GM21825 (cell line): Measurements from ENCODE around the gene PDGFRB.
"Not testable (repeated sequence)": the region's sequence is repeated elsewhere in the genome, so short reads cannot be mapped to it uniquely, and the experiment has no call there.

Experiments used
- ATAC-seq: cut with Tn5 transposase; IDR thresholded peaks from one replicate; pipeline ENCODE4 v1.9.1; 2021; ENCODE audit warnings: mild to moderate bottlenecking, moderate library complexity; ENCODE audit not compliant: unreplicated experiment

The PDGFRB gene

DNA sequence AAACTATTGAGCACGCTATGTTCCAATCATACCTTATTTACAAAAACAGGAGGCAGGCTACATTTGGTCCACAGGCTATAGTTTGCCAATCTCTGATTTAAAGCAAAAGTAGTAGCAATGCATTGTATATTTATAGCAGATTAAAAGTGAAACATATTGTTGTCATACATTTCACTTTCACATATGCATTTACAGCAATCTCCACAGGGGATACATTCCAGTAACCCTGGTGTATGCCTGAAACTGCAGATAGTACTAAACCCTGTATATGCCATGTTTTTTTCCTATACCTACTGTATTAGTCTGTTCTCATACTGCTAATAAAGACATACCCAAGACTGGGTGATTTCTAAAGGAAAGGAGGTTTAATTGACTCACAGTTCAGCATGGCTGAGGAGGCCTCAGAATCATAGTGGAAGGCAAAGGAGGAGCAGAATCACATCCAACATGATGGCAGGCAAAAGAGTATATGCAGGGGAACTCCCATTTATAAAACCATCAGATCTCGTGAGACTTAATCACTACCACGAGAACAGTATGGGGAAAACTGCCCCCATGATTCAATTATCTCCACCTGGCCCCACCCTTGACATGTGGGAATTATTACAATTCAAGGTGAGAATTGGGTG is 63.4 kb downstream of the PDGFRB start:
- peak; percentile 83 for ATAC-seq

DNA sequence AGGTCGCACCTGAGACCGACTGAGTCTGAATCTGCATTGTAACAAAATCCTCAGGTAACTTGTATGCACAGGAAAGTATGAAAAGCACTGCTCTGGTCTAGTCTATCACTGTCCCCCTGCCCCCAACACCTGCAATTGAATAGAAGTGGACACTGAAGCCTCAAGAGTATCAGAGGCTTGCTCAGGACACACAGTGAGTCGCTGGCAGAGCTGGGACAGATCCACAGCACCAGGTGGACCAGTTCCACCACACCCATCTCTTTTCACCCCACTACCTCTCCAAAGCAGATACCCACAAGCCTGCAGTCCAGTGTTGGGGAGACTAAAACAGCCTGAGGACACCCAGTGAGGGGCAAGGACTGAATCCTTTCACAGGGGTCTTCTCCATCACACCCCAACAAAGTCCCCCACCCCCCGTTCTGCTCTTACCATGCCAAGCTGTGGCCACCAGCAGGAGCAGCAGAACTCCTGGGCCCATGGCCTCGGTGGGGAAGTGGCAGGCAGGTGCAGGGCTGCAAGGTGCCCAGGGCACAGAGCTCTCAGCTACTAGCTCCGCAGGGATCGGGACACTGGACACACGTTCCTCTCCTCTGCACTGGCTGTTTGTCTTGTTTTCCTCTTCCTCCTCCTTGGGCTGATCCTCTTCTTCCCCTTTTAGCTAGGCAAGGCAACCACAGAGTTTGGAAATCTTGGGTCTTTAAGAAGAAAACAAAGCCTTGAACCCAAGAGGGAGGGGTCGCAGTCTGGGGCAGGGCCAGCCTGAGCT is 69.5 kb downstream of the PDGFRB start, which contains the start of gene CSF1R:
TSS of gene CSF1R (minus strand) at position 605 of the 766 bp plus-strand sequence. CDS start at position 478, 127 bp downstream.
- ATAC-seq, result no peak

DNA sequence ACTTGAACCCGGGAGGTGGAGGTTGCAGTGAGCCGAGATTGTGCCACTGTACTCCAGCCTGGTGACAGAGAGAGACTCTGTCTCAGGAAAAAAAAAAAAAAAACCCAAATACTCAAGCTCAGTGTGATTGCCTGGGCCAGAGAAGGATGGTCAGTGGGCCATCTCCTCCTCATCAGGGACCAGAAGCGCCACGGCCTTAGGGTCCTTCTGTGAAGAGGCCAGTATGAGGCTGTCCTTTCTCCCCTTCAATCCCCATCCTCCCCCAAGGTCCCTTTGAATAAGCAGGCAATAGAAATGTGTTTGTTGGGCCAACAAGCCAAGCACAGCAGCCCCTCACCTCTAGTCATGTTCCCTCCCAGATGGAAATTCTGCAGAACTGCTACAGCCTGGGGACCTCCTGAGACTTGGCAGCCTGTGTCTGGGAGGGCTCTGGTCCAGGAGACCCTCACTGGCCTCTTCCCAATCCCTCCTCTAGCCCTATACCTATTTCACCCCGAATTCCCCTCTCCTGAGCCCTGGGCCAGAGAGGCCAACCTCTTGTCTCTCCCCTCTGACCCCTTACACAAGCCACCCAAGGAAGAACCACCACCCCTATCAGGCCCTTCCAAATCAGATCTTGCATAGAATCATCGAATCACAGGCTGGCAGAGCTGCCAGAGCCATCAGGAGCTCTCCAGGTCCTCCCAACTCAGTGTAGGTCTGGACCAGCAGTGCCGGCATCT is 70.3 kb downstream of the PDGFRB start:
- no peak for ATAC-seq

DNA sequence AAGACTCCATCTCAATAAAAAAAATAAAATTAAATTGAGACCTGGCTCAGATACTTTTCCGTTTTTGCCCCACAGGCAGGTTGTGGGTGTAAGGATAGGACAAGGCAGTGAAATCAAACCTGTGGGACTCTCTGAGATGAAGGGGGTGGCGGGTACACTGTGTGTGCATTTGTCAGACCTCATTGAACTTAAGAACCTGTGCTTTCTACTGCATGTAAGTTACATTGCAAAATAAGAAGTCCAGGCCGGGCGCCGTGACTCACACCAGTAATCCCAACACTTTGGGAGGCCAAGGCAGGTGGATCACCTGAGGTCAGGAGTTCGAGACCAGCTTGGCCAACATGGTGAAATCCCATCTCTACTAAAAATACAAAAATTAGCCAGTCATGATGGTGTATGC is 70.9 kb downstream of the PDGFRB start:
- ATAC-seq, result not testable (repeated sequence)

DNA sequence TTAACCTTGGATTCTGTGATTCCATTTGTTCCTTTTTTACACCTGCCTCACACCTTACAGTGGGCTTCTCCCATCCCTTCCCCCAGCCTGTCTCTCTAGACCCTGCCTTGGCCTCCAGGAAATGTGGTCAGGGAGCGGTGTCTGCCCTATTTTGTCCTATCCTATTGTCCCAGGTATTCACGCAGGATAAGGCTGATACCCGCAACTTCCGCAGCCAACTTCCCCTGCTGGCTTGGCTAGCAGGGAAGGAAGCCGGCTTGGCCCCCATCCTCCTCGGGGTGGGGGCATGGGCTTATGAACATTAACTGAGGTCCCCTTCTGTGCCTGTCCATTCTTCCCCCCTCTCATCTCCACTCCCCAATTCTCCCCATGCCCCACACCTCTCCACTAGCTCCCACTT is 72.8 kb downstream of the PDGFRB start:
- no peak for ATAC-seq

DNA sequence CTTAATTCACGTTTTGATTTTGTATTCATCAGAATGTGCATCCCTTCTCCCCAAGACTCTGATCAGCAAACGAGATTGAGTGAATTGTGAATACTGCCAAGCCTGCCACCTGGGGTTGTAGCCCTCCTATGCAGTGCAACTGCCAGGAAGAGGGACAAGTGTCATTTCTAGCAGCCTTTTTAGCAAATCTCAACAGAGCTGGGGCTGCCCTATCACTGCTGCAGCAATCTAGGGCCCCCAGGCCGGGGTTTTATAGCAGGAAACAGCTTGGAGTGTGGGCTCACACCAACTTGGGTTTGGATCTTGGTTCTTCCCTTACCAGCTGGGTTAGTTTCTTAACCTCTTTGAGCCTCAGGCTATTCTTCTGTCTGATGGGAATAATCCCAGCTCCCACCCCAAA is 73.3 kb downstream of the PDGFRB start:
- ATAC-seq, result no peak

DNA sequence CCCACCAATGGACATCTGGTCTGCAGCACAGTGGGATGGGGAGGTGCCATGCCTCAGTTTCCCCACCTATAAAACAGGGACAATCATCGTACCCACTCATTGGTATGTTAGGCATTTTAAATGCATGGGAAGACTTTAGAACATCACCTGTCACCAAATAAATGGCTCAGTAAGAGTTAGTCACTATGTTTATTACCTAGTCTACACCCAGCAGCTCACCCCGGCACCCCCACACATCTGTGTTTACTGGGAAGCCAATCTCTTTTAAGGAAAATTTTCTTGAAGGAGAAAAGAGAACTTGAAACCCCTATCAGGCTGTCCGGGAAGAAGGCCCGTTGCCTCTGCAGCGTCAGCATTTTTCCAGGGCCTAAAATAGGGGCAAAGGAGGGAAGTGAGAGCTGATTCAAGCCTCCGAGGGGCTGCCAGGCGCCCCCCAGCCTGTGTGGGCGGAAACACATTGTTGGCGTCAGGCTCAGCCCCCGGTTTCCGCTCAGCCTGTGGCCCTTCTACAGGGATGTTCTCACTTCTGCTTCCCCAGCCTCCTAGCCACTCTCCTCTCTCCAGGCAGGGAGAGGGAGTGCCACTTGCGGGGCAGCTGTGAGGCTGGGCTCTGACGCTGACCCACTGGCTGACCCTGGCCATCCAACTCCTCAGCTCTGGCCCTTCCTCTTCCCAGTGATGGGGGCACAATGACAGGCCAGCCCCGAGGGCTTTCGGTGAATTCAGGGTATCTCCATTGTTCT is 73.9 kb downstream of the PDGFRB start:
- ATAC-seq, result peak; percentile 87

DNA sequence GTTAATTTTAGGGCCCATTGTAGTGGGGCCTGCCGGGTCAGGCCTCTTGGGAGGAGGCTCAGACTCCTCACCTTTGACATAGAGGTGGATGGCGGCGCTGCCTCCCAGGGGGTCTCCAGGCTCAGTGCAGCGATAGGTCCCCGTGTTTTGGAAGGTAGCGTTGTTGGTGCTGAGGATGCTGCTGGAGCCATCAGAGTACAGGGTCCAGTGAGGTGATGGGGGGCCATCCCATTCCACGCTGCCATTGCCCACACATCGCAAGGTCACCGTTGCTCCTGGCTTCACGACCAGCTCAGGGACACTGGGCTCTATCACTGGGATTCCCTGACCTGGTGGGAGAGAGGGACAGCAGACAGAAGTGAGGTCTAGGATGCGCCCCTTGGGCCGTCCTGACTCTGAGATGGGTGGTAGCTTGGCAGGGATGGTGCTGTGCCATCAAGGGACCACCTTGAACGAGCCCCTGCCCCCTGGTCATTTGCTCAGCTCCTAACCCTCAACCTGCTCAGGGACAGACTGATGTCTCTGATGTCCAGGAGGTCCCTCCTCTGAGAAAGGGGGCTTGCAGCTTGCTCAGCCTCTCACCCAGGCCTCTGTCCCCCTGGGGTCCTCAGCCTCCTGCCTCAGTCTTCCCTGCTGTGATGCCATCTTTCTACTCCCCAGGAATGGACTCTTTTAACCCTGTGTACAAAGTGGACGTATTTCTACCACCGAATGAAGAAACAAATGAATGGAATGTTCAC is 74.8 kb downstream of the PDGFRB start:
- ATAC-seq, result no peak

DNA sequence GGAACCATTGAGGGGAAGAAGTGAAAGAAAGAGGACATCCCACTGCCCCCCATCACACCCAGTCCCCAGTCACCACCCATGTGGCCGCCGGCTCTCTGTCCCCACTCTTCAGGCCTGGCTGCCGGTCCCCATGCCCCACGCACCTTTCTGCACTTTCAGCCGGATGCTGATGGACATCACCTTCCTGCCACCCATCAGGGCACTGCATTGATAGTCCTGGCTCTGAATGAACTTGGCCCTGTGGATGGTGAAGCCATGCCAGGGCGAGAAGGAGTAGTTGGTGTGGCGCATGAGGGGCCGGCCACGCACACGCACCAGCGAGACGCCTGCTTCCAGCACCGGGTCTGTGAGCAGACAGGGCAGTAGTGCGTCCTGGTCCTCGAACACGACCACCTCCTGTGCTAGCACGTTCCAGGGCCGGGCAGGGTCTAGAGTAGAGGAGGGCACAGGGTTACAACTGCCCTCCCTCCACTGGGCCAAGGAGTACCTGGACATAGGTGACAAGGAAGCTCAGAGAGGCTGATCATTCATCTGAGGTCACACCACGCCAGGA is 75.7 kb downstream of the PDGFRB start:
- no peak for ATAC-seq

DNA sequence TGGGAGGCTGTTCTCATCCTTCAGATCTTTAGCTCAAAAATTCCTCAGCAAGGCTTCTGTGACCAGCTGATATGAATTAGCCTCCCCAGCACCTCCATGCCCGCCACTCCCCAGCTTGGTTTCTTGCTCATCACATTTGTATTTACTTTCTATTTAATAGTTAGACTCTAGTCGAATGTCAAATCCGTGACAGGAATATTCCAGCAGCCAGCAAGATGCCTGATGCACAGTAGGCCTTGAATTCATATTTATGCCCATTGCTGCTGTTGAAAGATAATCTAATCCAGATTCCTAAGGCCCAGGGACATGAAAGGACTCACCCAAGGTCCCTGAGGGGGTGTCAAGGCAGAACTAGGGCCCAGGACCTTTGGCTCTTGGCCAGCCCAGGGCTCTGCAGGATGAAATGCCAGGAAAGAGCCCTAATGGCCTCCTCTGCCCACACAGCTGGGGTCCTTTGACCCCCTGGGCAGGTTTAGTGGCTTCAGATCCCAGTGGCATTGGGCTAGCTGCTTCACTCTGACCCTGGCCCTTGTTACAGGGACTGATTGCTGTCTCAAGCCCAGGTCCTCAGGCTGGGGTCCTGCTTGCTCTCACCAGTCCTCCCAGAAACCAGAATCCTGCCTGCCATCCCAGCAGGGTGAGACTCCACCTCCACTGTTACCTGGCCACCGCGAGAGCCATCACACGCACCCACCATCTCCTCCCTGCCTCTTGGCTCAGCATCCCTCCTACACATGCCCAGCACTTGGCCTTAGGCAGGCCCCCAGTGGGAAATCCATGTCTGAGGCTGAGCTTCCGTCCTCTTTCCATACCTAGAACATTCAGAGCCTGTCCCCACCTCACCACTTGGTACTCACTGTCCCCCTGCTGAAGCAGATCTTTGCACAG is 76.6 kb downstream of the PDGFRB start:
- no peak for ATAC-seq

DNA sequence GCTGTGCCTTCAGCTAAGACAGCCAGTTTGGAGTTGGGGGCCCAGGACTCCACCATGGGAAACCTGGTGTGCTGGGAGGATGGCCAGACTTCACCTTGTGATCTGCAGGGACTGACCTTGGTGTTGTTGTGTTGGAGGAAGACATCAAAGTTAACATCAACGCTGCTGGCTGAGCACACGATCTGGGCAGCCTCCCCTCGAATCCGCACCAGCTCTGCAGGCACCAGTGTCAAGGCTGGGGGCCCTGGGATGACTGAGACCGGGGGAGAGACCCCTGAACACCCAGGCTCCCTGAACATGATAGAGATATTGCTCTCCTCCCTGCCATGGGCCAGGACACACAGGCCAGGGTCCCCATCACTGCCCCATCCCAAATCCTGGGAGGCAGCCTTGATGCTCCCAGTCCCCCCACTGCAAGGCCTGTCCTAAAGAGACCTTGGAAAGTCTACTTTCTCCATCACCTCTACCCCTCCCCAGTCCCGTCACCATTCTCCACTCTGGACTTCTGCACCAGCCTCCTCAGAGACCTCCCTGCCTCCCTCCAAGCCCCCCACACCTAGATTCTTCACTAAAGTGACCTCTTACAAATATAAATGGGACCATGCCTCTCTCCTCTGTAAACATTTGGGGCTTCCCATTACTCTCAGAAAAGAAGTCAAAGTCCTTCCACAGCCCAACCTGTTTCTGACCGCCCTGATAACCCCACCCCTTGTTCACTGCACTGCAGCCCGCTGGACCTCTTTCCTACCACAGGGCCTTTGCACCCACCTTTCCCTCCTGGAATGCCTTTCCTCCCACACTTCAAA is 77.4 kb downstream of the PDGFRB start:
- no peak for ATAC-seq

DNA sequence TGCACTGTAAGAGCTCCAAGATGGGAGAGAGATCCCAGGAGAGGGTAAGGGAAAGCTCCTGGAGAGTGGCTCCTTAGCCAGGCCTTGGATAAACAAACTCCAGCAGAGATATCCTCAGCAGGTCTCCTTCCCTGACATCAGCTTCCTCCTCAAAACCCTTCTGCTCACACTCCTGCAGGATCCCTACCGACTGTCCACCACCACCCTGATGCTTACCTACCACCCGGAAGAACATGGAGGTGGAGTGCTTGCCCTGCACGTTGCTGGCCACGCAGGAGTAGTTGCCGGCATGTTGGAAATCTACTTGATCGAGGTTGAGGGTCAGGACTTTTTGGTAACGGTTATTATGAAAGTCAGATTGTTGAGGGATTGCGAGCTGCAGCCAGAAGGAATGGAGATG is 78.6 kb downstream of the PDGFRB start:
- ATAC-seq, result no peak

DNA sequence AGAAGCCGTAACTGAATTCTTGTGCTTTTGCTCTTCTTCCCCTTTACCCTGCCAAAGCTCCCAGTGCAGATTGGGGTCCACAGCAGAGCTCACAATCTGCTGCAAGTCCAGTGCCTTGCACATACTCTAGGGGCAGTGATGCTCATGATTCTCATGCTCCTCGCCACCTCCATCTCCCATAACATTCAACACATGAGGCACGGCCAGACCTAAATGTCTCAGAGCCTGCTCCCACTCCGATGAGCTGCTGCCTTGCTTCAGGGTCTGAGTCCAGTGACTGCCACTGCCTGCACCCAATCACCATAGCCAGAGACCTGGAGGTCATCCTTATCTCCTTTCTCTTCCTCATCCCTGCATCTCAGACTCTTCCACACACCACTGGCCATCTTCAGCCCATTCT is 79.8 kb downstream of the PDGFRB start:
- no peak for ATAC-seq

DNA sequence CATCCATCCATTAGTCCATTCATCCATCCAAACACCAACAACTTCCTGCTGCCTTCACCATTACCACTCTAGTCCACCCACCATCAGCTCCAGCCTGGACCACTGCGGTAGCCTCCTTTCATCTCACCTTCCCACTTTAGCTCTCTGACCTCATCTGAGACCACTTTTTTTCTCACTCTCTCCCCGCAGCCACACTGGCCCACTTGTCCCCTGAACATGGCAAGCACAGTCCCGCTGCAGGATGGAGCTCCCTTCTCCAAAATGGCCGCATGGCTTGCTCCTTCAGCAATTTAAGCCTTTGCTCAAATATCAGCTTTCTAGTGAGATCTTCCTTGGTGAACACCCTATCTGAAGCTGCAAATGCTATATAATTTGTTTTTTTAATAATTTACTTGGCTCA is 80.4 kb downstream of the PDGFRB start:
- no peak for ATAC-seq

DNA sequence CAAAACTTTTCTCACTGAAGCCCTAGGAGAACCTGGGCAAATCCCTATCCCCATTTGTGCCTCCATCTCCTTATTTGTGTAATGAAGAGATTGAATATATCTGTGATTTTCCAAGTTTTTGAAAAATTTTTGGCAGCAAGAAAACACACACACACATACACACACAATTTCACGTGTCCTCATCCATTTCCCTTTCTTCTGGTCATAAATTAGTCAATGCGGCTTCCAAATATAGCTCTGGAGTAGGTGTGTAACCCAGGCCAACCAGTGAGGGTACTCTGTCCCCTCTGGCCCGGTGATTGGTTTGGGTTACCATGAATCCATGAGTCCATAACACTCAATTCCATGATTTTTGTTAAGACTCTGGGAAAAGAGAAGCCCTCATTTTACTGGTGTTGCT is 82.0 kb downstream of the PDGFRB start:
- no peak for ATAC-seq

DNA sequence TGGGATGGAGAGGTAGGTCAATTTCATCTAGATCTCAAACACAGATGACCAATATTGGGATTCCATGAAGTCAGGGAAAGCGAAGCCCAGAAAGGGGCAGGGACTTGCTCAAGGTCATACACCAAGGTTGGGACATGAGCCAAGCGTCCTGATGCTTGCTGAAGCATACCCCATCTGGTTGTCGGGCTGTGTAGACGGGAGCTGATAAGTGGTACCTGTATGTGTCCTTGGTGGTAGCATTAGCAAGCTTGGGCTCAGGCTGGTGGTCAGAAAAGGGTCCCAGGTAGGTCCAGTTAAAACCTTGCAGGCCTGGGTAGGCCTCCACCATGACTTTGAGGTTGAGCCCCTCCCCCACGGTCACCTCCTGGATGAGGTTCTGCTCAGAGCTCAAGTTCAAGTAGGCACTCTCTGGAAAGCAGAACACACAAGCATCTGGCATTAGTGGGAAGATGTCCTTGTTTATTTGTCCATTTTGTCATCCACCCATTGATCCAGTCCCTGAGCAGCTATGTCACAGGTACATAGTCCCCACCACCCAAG is 82.5 kb downstream of the PDGFRB start:
- ATAC-seq, result no peak

DNA sequence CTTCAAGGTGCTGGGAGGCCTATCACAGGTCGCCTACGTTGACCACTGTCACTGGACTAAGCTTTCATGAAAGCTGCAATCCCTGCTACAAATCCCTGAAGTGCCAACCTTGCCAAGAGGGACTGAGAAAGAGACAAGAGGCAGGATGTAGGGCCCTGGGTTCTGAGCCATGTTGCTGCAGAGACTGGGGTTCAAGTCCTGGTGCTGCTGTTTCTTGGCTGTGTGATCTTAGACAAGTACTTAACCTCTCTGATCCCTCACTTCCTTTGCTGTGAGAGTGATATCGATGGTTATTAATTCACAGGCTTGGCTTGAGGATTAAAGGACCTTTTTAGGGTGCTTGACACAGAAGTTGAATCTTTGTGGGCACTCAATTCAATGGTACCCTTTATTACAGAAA is 84.8 kb downstream of the PDGFRB start:
- no peak for ATAC-seq
